EH (cell line): Measurements from ENCODE around the gene BFSP1.

Experiments used
- DNase-seq: peaks from one replicate; pipeline ENCODE4 v3.0.0-alpha.2; 2015; ENCODE audit warnings: low read depth

The BFSP1 gene

GRCh38 chr20:17520583-17520982, 10.6 kb downstream of the BFSP1 start:
- peak; percentile 37 for DNase-seq

GRCh38 chr20:17519606-17520285, 11.4 kb downstream of the BFSP1 start:
- no peak for DNase-seq

- peak; percentile 49 for DNase-seq
Observed at GRCh38 chr20:17518339-17519052, 12.7 kb downstream of the BFSP1 start.

DNA sequence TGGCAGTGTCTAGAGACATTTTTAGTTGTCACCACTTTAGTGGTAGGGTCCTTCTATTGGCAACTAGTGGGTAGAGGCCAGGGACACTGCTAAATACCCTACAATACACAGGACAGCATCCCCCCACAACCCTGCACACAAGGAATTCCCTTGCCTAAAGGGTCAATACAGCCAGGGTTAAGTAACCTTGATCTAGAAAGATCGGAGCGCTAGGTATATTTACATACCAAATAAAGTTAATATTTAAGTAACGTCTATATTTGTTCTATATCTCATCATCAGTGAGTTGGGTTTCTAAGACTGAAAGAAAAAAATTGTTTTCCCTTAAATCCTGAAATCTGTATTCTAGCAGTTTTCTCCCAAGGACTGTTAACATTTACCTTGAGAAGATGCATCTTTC, 16.1 kb downstream of the BFSP1 start:
- DNase-seq: no peak

DNA sequence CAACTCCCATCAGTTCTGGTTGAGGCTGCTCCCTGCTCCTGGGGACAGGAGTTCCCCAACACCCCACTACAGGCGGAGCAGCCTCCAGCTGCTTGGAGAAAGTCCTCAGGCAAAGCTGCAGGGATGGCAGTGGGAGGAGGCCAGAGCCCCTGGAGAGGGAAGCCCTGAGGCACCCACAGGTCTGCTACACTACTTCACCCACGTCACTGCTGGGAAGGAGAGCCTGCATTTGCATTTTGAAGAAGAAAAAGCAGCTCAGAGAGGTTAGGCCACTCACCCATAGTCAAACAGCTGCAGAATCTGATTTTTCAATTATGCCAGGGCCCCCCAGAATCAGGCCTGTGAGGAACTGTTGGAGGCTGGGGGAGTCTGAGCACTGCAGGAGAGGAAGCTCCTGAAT, 17.2 kb downstream of the BFSP1 start:
- no peak for DNase-seq

DNA sequence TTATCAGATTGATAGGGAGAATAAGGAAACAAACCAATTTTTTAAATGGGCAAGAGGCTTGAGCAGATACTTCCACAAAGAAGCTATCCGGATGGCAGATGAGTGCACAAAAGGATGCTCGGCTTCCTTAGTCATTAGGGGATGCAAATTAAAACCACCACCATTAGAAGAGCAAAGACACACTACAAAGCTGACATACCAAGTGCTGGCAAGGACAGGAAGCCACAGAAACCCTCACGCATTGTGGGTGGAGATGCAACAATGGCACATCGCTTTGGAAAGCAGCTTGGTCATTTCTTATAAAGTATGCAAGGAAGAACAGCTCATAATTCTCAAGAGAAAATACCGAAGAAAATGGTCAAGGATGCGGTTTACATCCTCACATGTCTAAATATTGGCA, 19.8 kb downstream of the BFSP1 start:
- no peak for DNase-seq

DNA sequence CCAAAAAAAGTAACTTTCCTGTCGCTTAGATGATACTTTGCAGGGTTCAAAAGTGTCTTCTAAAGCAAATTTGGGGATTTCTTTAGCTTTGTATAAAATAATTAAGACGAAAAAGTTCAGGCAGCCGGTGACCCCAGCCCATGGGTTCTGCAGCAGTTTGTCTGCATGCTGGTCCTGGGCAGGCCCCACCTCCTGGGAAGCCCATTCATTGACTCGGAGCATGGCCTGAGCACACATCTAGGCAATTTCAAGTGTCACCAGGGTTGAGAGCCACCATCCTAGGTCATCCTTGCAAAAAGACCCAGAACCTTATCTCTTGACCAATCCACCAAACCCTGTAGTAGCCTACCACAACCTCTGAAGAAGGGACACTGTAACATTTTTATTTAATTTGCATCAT, 20.6 kb downstream of the BFSP1 start:
- no peak for DNase-seq

DNA sequence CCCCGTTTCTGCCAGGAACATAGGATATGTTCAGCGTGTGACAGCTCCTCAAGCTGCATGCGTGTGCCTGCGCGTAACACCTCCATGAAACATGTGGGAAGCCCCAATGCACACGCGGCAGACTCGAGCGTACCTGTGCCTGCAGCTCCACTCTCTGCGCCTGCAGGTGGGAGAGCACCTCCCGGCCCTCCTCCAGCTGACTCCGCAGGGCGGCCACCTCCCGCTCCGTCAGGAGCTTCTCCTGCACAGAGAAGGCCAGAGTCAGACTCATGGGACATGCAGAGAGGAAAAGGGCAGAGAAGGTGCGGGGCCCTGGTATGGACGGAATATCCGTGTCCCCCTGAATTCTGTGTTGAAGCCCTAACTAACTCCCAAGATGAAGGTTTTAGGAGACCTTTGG, 22.4 kb downstream of the BFSP1 start:
- no peak for DNase-seq

- DNase-seq: no peak
Observed at GRCh38 chr20:17507531-17507930, 23.6 kb downstream of the BFSP1 start.

- no peak for DNase-seq
Observed at GRCh38 chr20:17507032-17507431, 24.1 kb downstream of the BFSP1 start.

GRCh38 chr20:17505636-17506517, 25.3 kb downstream of the BFSP1 start:
- peak; percentile 61 for DNase-seq

DNA sequence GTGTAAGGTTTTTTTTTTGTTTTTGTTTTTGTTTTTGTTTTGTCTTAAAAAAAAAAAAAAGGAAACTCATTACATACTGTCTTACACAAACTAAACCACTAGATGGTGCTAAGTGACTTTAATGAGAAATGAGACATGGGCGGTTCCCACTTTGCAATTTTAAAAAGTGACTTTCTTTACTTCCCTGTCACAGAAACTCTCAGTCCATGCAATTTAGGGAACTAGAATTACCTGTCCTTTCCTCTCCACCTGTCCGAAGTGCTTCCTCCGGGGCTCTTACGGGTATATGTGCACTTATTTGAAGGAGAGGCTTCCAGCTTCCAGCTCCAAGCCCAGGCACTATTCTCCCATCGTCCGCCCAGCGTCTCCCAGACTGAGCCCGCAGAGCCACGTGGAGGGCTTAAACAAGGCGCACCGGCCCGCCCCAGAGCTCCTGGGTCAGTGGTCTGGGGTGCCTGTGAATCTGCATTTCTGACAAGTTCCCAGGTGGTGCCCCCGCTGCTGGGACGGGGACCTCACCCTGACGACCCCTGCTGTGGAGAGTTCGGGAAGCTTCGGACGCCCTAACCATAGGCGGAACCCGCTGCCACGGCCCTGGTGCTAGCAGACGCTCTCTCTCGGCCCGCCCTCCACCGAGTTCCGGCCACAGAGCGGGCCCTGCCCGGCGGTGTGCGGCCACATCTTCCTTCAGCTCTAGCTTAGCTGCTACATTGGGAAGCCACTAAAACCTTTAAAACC, 26.1 kb downstream of the BFSP1 start:
- DNase-seq: peak; percentile 66

DNA sequence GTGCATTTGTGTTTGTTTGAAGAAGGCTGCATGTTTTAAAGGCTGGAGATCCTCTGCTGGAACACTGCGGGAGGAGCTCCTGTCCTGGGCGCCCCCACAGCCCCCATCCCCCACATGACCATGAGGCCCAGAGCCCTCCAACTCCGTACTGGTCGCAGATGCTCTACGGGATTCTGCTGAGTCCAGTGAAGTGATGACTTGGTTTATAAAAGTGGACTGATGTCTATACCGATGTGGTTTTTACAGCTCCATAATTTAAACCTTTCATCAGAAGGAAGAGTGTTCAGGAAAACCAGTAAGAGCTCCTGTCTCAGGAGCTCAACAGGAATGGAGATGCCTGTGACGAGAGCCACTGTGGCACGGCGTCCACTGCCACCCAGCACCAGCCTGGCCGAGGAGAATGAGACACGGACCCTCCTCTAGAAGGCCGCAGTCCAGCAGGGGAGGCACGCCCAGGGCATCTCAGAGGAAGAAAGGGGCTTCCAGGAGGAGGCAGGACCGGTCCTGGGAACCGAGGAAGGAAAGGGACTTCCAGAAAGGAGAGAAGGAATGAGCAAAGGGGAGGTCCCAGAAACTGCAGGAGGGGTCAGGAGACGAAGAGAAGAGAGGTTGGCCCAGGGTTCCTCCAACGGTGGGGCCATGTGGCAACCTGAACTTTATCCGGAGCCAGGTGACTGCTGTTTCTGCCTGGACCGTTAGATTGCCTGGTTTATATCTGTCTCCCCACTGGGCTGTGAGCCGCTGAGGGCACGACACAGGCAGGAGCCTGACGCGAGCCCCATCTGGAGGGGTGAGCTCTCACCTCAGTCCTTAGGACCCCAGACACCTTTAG, 26.9 kb downstream of the BFSP1 start:
- DNase-seq: no peak

DNA sequence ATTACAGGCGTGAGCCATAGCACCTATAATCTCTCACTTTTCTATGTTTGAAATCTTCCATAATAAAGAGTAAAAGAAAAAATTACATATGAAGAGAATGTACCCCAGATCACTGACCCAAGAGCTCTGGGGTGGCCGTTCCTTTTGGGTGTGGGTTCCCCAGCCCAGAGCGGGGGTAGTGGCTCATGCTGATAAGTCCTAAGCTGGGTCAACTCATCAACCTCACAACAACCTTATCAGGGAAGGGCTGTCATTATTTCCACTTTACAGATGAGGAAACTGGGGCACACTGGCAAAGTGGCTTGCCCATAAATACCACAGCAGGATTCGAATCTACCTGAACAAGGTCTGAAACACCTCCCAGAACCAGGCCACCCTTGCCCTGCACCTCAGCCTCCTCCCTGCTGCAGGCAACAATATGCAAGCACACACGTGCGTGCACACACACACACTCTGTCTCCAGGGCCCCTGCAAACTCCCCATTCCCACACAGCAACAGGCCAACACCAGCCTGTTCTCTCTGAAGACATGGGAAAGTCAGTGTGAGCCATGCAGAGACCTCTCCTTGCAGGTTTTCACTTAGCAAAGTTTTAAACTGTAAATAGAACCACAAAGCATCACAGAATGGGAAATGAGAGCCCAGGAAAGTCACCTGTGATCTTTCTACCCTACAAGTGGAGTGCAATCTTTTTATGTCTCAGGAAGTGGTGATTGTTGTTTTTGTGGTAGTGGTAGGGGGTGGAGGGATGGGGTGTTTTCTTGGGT, 27.7 kb downstream of the BFSP1 start:
- DNase-seq: no peak

GRCh38 chr20:17502105-17502504, 29.1 kb downstream of the BFSP1 start:
- DNase-seq: no peak

GRCh38 chr20:17501701-17502100, 29.5 kb downstream of the BFSP1 start:
- no peak for DNase-seq

- no peak for DNase-seq
Observed at GRCh38 chr20:17500826-17501225, 30.4 kb downstream of the BFSP1 start.

DNA sequence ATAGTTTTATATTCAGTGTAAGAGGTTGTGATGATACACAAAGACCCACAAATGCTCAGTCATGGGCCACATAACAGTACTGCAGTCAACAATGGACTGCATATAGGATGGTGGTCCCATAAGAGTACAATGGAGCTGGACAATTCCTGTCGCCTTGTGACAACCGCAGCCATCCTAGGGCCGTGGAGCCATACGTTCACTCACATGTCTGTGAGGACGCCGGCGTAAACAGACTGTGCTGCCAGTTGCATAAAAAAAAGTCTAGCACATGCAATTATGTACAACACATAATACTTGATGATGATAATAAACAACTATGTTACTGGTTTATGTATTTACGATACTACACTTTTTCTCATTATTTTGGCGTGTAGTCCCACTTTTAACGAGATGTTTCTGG, 30.9 kb downstream of the BFSP1 start:
- DNase-seq: no peak

- DNase-seq: peak; percentile 77
Observed at GRCh38 chr20:17499041-17499440, 32.1 kb downstream of the BFSP1 start.

- no peak for DNase-seq
Observed at GRCh38 chr20:17498641-17499040, 32.5 kb downstream of the BFSP1 start.
